22Rv1 (cell line): Measurements from ENCODE around the gene COQ9.

Experiments used
- CTCF ChIP-seq: fragments of 450-650 bp; IDR thresholded peaks from 2 replicates; pipeline ENCODE4 v1.5.1; 2017; ENCODE audit warnings: mild to moderate bottlenecking
- ZFX ChIP-seq: fragments of 450-650 bp; IDR thresholded peaks from 2 replicates; pipeline ENCODE4 v1.6.1; 2017; ENCODE audit warnings: antibody characterized with exemption, borderline replicate concordance

GRCh38 chr16:57445510-57445909, 1.8 kb upstream of the COQ9 start:
- no peak for TF ChIP-seq ZFX
- TF ChIP-seq CTCF = no peak
